MM.1S (cell line): Measurements from ENCODE around the gene SPIRE1.
"Not testable (repeated sequence)": the region's sequence is repeated elsewhere in the genome, so short reads cannot be mapped to it uniquely, and the experiment has no call there.

ENCODE experiments used
- EZH2 ChIP-seq: fragments of 300-600 bp; sonication (generic); optimal IDR thresholded peaks from 2 replicates; pipeline ENCODE3; 2017; ENCODE audit warnings: low read depth, mild to moderate bottlenecking, antibody characterized with exemption, low read length, mixed read lengths
- TF ChIP-seq, protein P1 (sequence below): fragments of 300-600 bp; sonication (generic); IDR thresholded peaks from 2 replicates; pipeline ENCODE4 v1.5.1; 2016; ENCODE audit warnings: antibody characterized with exemption, low read length, mixed read lengths

GRCh38 chr18:12627199-12627598 lies 30.7 kb downstream of the SPIRE1 start:
- TF ChIP-seq, protein P1, sequence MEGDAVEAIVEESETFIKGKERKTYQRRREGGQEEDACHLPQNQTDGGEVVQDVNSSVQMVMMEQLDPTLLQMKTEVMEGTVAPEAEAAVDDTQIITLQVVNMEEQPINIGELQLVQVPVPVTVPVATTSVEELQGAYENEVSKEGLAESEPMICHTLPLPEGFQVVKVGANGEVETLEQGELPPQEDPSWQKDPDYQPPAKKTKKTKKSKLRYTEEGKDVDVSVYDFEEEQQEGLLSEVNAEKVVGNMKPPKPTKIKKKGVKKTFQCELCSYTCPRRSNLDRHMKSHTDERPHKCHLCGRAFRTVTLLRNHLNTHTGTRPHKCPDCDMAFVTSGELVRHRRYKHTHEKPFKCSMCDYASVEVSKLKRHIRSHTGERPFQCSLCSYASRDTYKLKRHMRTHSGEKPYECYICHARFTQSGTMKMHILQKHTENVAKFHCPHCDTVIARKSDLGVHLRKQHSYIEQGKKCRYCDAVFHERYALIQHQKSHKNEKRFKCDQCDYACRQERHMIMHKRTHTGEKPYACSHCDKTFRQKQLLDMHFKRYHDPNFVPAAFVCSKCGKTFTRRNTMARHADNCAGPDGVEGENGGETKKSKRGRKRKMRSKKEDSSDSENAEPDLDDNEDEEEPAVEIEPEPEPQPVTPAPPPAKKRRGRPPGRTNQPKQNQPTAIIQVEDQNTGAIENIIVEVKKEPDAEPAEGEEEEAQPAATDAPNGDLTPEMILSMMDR = not testable (repeated sequence)
- TF ChIP-seq EZH2 = not testable (repeated sequence)
